Muscle layer of duodenum (tissue), 2 donors: Measurements from ENCODE around the gene RAB24.
"Not testable (repeated sequence)": the region's sequence is repeated elsewhere in the genome, so short reads cannot be mapped to it uniquely, and the experiment has no call there.

ENCODE experiments used
- H3K27ac ChIP-seq: one replicate; pipeline ENCODE4 v1.7.0; 2013; ENCODE audit warnings: mild to moderate bottlenecking, low read length
- H3K27me3 ChIP-seq: one replicate; pipeline ENCODE4 v1.7.0; 2013; ENCODE audit warnings: low read depth, mild to moderate bottlenecking, control low read depth, low read length
- H3K36me3 ChIP-seq, 2 donors: one replicate each; pipeline ENCODE4 v1.7.0; 2013; ENCODE audit warnings: low read length in 2 of 2, control low read depth in 1 of 2, mild to moderate bottlenecking in 1 of 2; ENCODE audit not compliant: insufficient read depth in 2 of 2, control insufficient read depth in 1 of 2
- H3K4me1 ChIP-seq, 2 donors: one replicate each; pipeline ENCODE4 v1.7.0; 2013; ENCODE audit warnings: low read length in 2 of 2, mild to moderate bottlenecking in 2 of 2, control low read depth in 1 of 2, moderate library complexity in 1 of 2; ENCODE audit not compliant: insufficient read depth in 2 of 2, control insufficient read depth in 1 of 2
- H3K4me3 ChIP-seq, 2 donors: one replicate each; pipeline ENCODE4 v1.7.0; 2013; ENCODE audit warnings: low read length in 2 of 2, low read depth in 1 of 2, mild to moderate bottlenecking in 1 of 2
- H3K9me3 ChIP-seq, 2 donors: one replicate each; pipeline ENCODE4 v1.7.0; 2013; ENCODE audit warnings: low read length in 2 of 2, control low read depth in 1 of 2, mild to moderate bottlenecking in 1 of 2; ENCODE audit not compliant: control insufficient read depth in 1 of 2
- donor health status: healthy.

The RAB24 gene

DNA sequence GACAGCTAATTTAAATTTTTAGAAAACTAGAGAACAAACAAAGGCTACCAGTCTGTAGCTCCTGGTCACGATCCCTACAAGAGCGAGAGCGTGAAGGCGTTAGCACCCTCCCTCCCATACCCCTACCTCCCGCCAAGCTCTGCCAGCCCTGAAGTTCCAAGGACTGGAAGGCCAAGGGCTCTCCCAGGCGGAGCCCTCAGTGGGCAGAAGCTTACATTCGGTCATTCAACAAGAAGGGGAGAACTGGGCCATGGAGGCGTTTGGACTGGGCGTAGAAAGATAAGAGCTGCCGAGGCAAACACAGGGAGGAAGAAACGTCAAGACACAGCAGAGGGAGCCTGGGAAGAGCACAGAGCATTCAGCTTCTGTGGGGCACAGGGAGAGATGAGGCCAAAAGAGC is 5.2 kb upstream of the RAB24 start:
- Histone ChIP-seq H3K9me3 (no peaks in the 10 kb centered on the region), H3K27ac (no peak overlapping the region), H3K4me3 (no peak overlapping the region), H3K4me1 (peaks cover 5 to 41% of the 10 kb centered on the region in 2 donors), H3K27me3 (no peaks in the 10 kb centered on the region), H3K36me3 (peaks cover 16 to 28% of the 10 kb centered on the region in 2 donors)

DNA sequence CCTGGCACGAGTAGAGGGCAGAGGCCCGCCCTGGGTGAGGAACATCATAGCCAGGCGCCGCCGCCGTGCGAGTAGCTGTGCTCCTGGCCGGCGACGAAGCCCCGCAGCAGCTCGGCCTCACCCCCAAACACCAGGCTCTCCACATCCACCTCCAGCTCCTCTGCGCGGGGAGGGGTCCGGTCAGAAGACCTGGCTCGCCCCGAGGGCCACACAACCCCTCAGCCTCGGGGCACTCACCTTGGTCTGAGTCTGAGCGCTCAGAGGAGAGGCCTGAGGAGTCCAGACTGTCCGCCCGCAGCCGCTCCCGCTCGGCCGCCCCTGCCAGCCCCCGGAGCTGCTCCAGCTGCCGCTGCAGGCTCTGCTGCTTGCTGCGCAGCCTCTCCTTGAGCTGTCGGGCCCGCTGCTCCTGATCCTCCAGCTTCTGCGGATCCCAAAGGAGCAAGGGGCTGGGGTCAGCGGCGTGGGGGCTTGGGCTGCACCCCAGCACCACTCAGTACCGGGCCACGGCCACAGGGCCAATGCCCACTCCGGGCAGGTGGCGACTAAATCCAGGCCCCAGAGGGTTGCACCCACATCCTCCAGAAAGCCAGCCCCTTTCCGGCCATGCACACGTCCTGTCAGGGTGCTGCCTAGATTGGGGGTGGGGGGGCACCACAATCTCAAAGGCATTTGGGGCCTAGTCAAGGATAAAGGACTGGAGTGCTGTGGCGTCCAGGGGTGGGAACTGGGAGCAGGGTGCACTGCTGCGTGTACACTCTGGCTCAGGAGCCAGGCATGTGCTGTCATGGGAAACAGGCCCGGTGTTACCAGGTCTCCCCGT is 4.2 kb upstream of the RAB24 start:
- Histone ChIP-seq H3K27me3 (no peaks in the 10 kb centered on the region), H3K4me1 (peaks cover 5 to 39% of the 10 kb centered on the region in 2 donors), H3K4me3 (peak overlapping the region in 1 of 2 donors; percentile 37), H3K27ac (no peak overlapping the region), H3K9me3 (no peaks in the 10 kb centered on the region), H3K36me3 (peaks cover 16 to 28% of the 10 kb centered on the region in 2 donors)

DNA sequence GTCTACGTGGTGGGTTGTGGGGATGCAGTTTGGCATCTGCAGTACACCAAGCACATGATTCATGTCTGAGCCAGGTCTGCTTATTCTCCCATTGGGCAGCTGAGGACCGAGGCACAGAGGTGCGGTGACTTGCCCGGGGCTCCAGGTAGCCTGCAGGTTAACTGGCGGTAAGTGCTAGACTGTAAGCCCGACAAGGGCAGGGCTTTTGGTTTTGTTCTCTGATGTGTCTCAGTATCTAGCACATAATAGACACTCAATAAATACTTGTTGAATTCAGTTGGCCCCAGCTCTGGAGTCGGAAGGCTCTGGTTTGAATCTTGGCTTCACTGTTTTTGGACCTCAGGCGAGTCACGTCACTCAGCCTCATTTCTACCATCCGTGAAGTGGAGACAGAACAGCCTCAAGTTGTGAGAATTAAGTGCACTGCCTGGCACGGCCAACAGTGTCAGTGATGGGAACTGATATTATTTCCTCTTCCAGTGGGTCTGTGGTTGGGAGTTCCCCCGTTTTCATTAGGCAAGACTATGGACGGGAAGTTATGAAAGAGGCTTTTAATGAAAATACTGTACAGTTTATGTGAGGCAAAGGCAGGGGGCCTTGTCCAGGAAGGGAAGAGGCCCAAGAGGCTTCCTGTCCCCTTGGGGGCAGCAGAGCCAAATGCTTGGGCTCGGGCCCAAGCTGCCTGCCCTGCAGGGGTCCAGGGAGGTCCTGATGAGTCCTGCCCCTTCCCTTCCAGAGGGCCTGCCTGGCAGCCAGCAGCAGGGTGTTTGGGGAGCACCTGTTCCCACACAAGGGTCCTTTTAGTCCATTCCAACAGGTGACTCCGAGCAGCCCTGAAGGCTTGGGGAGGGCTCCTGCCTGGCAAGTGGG is 3.4 kb upstream of the RAB24 start:
- Histone ChIP-seq H3K9me3 (no peaks in the 10 kb centered on the region), H3K27me3 (no peaks in the 10 kb centered on the region), H3K27ac (no peak overlapping the region), H3K4me3 (peak overlapping the region in 1 of 2 donors; percentile 37), H3K4me1 (peaks cover 11 to 39% of the 10 kb centered on the region in 2 donors), H3K36me3 (peaks cover 16 to 30% of the 10 kb centered on the region in 2 donors)

DNA sequence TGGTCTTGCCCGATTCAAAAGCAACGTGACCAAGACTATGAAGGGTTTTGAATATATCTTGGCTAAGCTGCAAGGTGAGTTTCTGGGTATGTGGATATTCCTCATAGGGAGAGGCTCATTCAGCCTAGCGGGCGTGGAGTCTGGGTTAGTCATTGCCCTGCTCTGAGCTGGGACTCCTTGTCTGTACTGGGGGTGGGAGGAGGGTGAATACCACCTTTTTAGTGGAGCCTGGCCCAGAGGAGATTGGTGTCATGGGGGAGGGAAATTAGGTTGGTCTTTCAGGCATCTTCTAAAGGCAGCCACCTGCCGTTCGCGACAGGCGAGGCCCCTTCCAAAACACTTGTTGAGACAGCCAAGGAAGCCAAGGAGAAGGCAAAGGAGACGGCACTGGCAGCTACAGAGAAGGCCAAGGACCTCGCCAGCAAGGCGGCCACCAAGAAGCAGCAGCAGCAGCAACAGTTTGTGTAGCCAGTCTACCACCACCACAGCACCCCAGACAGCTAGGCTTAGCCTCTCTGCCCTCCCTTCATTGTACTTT is 2.7 kb upstream of the RAB24 start:
- H3K4me1 ChIP-seq, result peaks cover 18 to 39% of the 10 kb centered on the region in 2 donors
- H3K27ac ChIP-seq, H3K9me3 ChIP-seq, H3K27me3 ChIP-seq, H3K4me3 ChIP-seq: not testable (repeated sequence)
- peaks cover 20 to 32% of the 10 kb centered on the region in 2 donors for H3K36me3 ChIP-seq

DNA sequence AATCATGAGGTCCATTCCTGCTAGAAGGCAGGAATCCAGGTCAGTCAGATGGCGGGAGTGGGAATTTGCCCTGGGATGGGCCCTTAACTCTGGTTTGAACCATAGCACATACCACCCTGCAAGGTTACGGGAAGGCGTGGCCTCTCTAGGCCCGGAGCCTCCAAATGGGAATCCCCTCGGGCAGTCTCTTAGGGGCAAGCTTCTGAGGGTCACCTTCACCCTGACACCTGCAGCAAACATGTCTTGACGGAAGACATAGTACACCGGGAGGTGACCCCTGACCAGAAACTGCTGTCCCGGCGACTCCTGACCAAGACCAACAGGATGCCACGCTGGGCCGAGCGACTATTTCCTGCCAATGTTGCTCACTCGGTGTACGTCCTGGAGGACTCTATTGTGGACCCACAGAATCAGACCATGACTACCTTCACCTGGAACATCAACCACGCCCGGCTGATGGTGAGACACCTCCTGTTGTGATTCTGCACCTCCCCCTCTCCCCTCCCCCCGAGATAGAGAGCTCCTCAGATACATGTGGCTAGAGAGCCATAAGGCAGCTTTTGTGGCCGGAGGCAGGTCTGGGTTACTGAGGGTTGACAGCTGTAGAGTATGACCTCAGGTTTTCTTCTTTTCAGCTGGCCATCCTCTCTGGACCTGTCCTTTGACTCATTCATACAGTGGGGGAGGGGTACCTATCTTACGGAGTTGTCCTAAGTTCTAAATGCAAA is 1.0 kb upstream of the RAB24 start:
- Histone ChIP-seq H3K4me1 (peaks cover 30 to 47% of the 10 kb centered on the region in 2 donors), H3K27ac (peak overlapping the region; percentile 82), H3K4me3 (peak overlapping the region; percentile 73 to 92), H3K27me3 (no peaks in the 10 kb centered on the region), H3K36me3 (peaks cover 20 to 32% of the 10 kb centered on the region in 2 donors), H3K9me3 (no peaks in the 10 kb centered on the region)

DNA sequence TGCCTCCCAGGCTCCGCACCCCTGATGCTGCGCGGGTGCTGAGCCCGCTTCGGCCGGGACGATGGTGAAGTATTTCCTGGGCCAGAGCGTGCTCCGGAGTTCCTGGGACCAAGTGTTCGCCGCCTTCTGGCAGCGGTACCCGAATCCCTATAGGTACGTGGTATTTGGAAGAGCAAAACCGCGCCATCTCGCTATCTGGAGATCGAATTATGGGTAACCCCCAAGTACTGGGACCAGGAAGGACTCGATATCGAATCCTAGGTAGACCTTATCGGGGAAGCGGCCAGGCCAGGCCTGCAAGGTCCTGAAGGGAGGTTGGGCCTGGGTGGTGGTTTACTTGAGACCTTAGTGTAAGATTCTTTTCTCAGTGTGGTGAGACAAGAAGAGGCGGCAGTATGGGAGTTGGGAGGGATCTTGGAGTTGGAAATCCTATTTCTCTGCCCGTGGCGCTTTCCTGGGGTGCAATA is 439 bp upstream of the RAB24 start:
- peak overlapping the region; percentile 82 for H3K27ac ChIP-seq
- peak overlapping the region; percentile 73 to 92 for H3K4me3 ChIP-seq
- no peaks in the 10 kb centered on the region for H3K27me3 ChIP-seq
- peaks cover 30 to 52% of the 10 kb centered on the region in 2 donors for H3K4me1 ChIP-seq
- H3K36me3 ChIP-seq, result peaks cover 20 to 32% of the 10 kb centered on the region in 2 donors
- H3K9me3 ChIP-seq, result no peaks in the 10 kb centered on the region

DNA sequence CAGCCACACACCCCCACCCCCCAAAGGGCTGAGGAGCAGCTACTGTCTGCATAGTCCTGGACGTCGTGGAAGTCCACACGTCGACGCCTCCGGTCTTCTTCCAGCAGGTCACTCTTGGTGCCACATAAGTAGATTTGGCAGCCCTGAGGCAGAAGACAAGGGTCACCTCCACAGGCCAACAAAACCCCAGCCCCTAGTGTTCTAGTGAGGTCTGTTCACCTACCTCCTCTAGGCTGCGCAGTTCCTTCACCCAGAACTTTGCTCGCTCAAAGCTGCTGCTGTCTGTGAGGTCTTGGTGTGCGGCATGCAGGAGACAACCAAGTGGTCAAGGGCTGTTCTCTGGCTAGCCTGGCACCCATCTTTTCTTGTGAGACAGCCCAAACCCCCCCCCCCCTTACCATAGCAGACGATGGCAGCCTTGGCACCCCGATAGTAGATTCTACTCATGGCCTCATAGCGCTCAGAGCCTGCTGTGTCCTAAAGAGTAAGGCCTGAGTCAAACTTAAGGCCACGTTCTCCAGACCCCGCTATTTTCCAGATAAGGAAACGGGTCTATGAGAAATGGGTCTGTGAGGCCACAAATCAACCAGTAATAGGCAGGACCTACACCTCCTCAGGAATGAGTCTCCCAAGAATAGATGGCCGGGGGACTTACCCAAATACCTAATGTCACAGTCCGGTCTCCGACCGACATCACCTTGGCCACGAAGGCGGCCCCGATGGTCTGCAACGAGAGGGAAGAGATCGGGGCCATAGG is 987 bp downstream of the RAB24 start:
- Histone ChIP-seq H3K27ac (no peak overlapping the region), H3K9me3 (no peaks in the 10 kb centered on the region), H3K36me3 (peaks cover 28 to 32% of the 10 kb centered on the region in 2 donors), H3K4me1 (peaks cover 30 to 52% of the 10 kb centered on the region in 2 donors), H3K4me3 (peak overlapping the region; percentile 71 to 73), H3K27me3 (no peaks in the 10 kb centered on the region)

DNA sequence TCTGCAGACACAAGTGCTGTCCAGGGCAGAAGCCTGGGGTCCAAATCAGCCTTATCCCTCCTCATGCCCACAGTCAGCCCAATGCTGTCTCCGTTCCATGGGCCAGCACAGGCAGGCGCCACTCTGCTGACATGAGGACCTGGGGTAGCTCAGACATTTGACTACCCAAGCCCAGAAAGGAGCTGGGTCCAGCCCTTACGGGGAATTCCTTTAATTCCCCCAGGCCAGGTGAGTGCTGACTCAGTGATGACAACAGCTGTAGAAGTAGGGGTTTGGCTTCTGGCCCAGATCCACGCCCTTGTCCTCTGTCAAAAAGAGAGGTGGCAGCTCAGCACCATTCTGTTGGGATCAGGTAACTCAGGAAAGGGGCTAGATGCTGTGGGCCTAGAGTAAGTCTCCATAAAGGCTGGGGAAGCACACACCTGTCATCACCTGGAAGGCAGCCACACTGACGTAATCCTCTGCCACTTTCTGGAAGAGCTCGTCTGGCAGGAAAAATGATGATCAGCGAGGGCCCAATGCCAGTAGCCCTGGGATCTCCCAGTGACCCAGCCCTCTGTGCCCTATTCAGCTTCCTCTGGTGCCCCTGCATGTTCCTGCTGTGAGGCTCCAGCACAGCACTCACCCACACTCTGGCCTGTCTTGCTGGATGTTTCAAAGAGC is 1.9 kb downstream of the RAB24 start:
- H3K36me3 ChIP-seq, result peaks cover 25 to 27% of the 10 kb centered on the region in 2 donors
- H3K4me3 ChIP-seq, result peak overlapping the region in 1 of 2 donors; percentile 73
- H3K9me3 ChIP-seq, result no peaks in the 10 kb centered on the region
- no peak overlapping the region for H3K27ac ChIP-seq
- peaks cover 30 to 52% of the 10 kb centered on the region in 2 donors for H3K4me1 ChIP-seq
- no peaks in the 10 kb centered on the region for H3K27me3 ChIP-seq

DNA sequence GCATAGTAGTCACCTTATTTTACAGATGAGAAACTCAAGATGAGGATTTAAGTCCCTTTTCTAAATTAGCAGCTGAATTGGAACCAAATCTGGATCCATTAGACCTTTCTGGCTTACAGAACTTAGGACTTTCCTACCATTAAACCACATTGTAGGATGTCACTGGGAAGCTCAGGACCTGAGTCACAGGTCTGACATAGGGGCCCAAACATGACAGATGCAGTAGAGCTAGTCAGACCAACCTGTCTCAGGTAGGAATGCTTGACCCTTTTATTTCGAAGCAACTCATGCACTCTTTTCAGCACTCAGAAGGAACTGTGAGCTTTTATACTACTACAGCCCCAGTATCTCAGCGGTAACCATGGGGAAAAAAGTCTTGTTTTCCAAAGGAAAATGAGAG is 2.6 kb downstream of the RAB24 start:
- Histone ChIP-seq H3K9me3 (no peaks in the 10 kb centered on the region), H3K4me1 (peaks cover 30 to 52% of the 10 kb centered on the region in 2 donors), H3K4me3 (no peak overlapping the region), H3K36me3 (peaks cover 26 to 27% of the 10 kb centered on the region in 2 donors), H3K27me3 (no peaks in the 10 kb centered on the region), H3K27ac (peak overlapping the region; percentile 82)
